ENCODE data around the gene KLHL26.
A peak's percentile ranks its signal among the peaks of the same experiment; 100 is the strongest.

KLHL26 gene

DNA sequence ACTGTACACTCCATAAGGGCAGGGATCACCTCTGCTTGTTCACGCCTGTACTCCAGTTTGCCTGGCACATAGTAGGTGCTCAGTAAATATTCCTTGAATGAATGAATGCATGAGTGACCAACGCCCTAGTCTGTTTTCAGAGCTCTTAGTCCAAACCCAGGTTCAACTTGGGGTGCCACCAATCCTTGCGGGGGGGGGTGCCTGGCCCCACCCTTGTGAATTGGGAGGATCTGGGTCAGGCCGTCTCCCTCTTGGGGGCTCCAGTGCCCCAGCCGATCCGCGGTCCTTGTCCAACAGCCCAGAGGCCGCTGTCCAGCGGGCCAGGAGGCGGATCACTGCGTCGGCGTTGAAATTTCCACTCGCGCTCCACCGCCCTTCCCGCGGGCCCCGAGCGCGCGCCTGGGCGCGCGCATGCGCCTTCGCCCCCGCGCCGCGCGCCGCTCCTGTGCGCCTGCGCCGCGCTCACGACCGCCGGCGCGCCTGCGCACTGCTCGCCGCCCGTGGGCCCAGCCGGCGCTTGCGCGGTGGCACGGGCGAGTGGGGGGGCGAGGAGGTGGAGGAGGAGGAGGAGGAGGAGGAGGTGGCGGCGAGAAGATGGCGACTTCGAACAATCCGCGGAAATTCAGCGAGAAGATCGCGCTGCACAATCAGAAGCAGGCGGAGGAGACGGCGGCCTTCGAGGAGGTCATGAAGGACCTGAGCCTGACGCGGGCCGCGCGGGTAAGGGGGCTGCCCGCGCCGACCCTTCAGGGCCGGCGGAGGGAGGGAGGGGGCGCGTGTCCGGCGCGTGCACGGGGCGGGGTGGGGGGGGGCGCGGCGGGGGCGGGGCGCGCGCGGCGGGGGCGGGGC lies 46.5 kb downstream of the KLHL26 start, which contains the start of gene CRTC1:
CRTC1 (plus strand) TSS at position 572 of the 849 bp plus-strand sequence; CDS start at position 595, 23 bp downstream.
- H3K27me3 ChIP-seq (replicated peaks; ENCODE audit: insufficient read depth, low read length): no peaks in the 10 kb centered on the region
- H3K4me3 ChIP-seq (ENCODE audit: low read length): peak within 1 kb of the TSS; percentile 82
- peak; percentile 89 for DNase-seq
- H3K27ac ChIP-seq (ENCODE audit: low read length): no peak within 1 kb of the TSS
- TF ChIP-seq, protein P1, sequence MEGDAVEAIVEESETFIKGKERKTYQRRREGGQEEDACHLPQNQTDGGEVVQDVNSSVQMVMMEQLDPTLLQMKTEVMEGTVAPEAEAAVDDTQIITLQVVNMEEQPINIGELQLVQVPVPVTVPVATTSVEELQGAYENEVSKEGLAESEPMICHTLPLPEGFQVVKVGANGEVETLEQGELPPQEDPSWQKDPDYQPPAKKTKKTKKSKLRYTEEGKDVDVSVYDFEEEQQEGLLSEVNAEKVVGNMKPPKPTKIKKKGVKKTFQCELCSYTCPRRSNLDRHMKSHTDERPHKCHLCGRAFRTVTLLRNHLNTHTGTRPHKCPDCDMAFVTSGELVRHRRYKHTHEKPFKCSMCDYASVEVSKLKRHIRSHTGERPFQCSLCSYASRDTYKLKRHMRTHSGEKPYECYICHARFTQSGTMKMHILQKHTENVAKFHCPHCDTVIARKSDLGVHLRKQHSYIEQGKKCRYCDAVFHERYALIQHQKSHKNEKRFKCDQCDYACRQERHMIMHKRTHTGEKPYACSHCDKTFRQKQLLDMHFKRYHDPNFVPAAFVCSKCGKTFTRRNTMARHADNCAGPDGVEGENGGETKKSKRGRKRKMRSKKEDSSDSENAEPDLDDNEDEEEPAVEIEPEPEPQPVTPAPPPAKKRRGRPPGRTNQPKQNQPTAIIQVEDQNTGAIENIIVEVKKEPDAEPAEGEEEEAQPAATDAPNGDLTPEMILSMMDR (IDR thresholded peaks at IDR 0.05; ENCODE audit: low read length): no peak
- no peak for TF ChIP-seq EZH2 (optimal IDR thresholded peaks at IDR 0.05; ENCODE audit: low read depth, low read length)
- TF ChIP-seq EZH2phosphoT487 (IDR thresholded peaks at IDR 0.05; ENCODE audit: low read length): no peak
- H3K9me3 ChIP-seq (replicated peaks; ENCODE audit: insufficient read depth, low read length): no peaks in the 10 kb centered on the region
- peaks cover 35% of the 10 kb centered on the region for H3K79me2 ChIP-seq (ENCODE audit: low read length)
- H3K4me1 ChIP-seq (ENCODE audit: low read length): peaks cover 13% of the 10 kb centered on the region; the same call in 1 of the 2 replicates
- peak within 1 kb of the TSS; percentile 83 for H2AFZ ChIP-seq (ENCODE audit: low read length)
- H3F3A ChIP-seq (ENCODE audit: insufficient read depth, low read length): no peaks in the 10 kb centered on the region
- peak within 1 kb of the TSS; percentile 99 for H3K4me2 ChIP-seq (ENCODE audit: low read depth, low read length)
- no peaks in the 10 kb centered on the region for H3K9me2 ChIP-seq (replicated peaks; ENCODE audit: insufficient read depth, low read length)
- no peaks in the 10 kb centered on the region for H3K36me3 ChIP-seq (replicated peaks; ENCODE audit: insufficient read depth, low read length)
- peak within 1 kb of the TSS; percentile 70 for H3K9ac ChIP-seq (ENCODE audit: low read length)
- no peaks in the 10 kb centered on the region for H4K20me1 ChIP-seq (ENCODE audit: insufficient read depth, low read length)

DNA sequence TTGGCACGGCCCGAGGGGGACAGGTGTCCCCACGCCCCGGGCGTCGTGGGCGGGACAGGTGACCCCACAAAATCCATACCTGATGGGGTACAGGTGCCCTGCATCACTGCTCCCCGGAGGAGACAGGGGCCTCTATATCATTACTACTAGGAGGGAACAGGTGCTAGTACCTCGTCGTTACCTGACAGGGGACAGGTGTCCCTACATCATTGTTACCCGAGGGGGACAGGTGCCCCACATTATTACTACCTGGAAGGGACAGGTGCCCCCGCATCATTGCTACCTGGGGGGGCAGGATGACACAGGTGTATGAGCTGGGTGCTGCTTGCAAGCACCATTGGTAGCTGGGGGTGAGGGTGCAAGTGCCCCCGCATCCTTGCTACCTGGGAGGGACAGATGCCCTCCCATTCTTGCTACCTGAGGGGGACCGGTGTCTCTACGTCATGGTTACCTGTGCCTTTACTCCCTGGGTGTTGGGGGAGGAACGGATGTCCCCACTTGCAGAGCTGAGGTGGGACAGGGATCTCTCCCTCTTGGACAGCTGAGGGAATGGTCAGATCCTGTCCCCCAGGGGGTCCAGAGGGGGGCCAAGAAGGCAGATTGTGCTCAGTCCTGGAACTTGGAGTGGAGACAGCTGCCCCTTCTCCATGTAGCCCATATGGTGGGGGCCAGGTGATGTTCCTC lies 47.3 kb downstream of the KLHL26 start:
- no peaks in the 10 kb centered on the region for H3K9me2 ChIP-seq (replicated peaks; ENCODE audit: insufficient read depth, low read length)
- peak; percentile 14 for DNase-seq
- no peaks in the 10 kb centered on the region for H3K36me3 ChIP-seq (replicated peaks; ENCODE audit: insufficient read depth, low read length)
- H3K27me3 ChIP-seq (replicated peaks; ENCODE audit: insufficient read depth, low read length): no peaks in the 10 kb centered on the region
- peak overlapping the region; percentile 55; the same call in 1 of the 2 replicates for H3K9ac ChIP-seq (ENCODE audit: low read length)
- peaks cover 13% of the 10 kb centered on the region; the same call in 1 of the 2 replicates for H3K4me1 ChIP-seq (ENCODE audit: low read length)
- peak overlapping the region; percentile 99 for H3K4me2 ChIP-seq (ENCODE audit: low read depth, low read length)
- H3K27ac ChIP-seq (ENCODE audit: low read length): no peak overlapping the region
- H4K20me1 ChIP-seq (ENCODE audit: insufficient read depth, low read length): no peaks in the 10 kb centered on the region
- peaks cover 38% of the 10 kb centered on the region for H3K79me2 ChIP-seq (ENCODE audit: low read length)
- peak overlapping the region; percentile 82 for H3K4me3 ChIP-seq (ENCODE audit: low read length)
- H3F3A ChIP-seq (ENCODE audit: insufficient read depth, low read length): no peaks in the 10 kb centered on the region
- TF ChIP-seq EZH2phosphoT487 (IDR thresholded peaks at IDR 0.05; ENCODE audit: low read length) (no peak), EZH2 (optimal IDR thresholded peaks at IDR 0.05; ENCODE audit: low read depth, low read length) (no peak)
- TF ChIP-seq, protein P1 (IDR thresholded peaks at IDR 0.05; ENCODE audit: low read length): no peak
- H3K9me3 ChIP-seq (replicated peaks; ENCODE audit: insufficient read depth, low read length): no peaks in the 10 kb centered on the region
- peak overlapping the region; percentile 83 for H2AFZ ChIP-seq (ENCODE audit: low read length)

- H2AFZ ChIP-seq (ENCODE audit: low read length): peak overlapping the region; percentile 83; the same call in 1 of the 2 replicates
- peaks cover 13% of the 10 kb centered on the region; the same call in 1 of the 2 replicates for H3K4me1 ChIP-seq (ENCODE audit: low read length)
- H3K9me2 ChIP-seq (replicated peaks; ENCODE audit: insufficient read depth, low read length): no peaks in the 10 kb centered on the region
- no peaks in the 10 kb centered on the region for H3K36me3 ChIP-seq (replicated peaks; ENCODE audit: insufficient read depth, low read length)
- no peaks in the 10 kb centered on the region for H3K9me3 ChIP-seq (replicated peaks; ENCODE audit: insufficient read depth, low read length)
- TF ChIP-seq EZH2 (optimal IDR thresholded peaks at IDR 0.05; ENCODE audit: low read depth, low read length): no peak
- no peak for TF ChIP-seq EZH2phosphoT487 (IDR thresholded peaks at IDR 0.05; ENCODE audit: low read length)
- TF ChIP-seq, protein P1 (IDR thresholded peaks at IDR 0.05; ENCODE audit: low read length): no peak
- H3K4me3 ChIP-seq (ENCODE audit: low read length): peak overlapping the region; percentile 82; the same call in 1 of the 2 replicates
- peaks cover 39% of the 10 kb centered on the region for H3K79me2 ChIP-seq (ENCODE audit: low read length)
- no peaks in the 10 kb centered on the region for H3K27me3 ChIP-seq (replicated peaks; ENCODE audit: insufficient read depth, low read length)
- H3K9ac ChIP-seq (ENCODE audit: low read length): peak overlapping the region; percentile 55; the same call in 1 of the 2 replicates
- H3K27ac ChIP-seq (ENCODE audit: low read length): no peak overlapping the region
- no peaks in the 10 kb centered on the region for H4K20me1 ChIP-seq (ENCODE audit: insufficient read depth, low read length)
- DNase-seq: no peak
- peak overlapping the region; percentile 99; the same call in 1 of the 2 replicates for H3K4me2 ChIP-seq (ENCODE audit: low read depth, low read length)
- H3F3A ChIP-seq (ENCODE audit: insufficient read depth, low read length): no peaks in the 10 kb centered on the region
Observed at GRCh38 chr19:18684642-18684993, 47.8 kb downstream of the KLHL26 start.

Data from MM.1S (cell line).